Activated effector memory CD4-positive, alpha-beta T cell treated with Interleukin-2 at 50 U/mL for 16 hours (primary cell): Measurements from ENCODE around the gene ITGB2.

ENCODE experiments used
- DNase-seq: peaks from one replicate; pipeline ENCODE4 v3.0.0-alpha.2; 2020

ITGB2 gene

GRCh38 chr21:44862869-44863685 lies 57.6 kb downstream of the ITGB2 start:
- no peak for DNase-seq

DNA sequence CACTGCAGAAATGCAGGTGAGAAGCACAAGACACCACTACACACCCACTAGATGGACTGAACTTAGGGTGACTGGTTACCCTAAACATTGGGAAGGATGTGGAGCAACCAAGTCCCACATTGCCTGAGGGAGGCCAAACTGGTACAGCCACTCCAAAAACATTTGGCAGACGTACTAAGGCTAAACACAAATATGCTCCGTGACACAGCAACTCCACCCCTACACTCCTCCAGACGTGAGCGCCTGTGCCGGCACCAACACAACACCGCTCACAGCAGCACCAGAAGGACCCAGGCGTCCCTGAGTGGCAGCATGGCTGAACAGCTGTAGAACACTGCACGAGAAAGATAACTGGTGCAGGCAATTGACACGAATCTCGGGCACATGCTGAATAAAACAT lies 61.9 kb downstream of the ITGB2 start:
- no peak for DNase-seq

DNA sequence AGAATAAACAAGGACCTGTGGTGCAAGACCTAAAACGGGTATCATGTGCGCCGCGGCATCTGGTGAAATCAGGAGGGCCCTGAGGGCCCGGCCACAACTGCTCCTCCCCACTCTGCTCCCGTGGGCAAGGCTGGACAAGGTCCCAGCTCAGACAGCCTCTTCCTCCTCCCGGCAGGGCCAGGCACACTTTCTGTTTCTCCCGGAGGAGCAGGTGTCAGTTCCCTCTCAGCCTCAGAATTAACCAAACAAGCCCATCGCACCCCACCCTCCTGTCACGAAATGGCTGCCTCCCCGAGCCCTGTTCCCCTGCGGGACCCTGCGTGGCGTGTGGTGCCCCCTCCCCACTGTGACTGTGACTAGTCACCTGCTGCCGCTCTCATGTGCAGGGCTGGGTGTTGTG lies 62.4 kb downstream of the ITGB2 start:
- no peak for DNase-seq

GRCh38 chr21:44857127-44857892 lies 63.4 kb downstream of the ITGB2 start:
- DNase-seq: no peak

DNA sequence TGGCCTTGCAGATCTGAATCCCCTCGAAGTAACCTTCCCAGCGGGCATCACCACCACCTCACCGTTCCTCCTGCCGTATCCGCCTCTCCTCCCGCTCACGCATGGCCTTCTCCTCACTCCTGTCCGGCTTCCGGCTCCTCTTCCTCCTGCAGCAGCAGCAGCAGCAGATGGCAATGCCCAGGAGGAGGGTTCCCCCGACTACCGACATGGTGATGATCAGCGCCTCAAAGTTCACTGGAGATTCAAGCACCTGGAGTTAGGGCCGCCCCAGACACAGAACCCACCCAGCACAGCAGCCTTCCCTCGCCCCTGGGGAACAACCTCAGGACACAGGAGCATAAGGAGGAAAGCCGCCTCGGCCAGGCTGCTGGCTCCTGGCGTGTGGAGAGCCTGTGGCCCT lies 64.6 kb downstream of the ITGB2 start:
- DNase-seq: no peak

DNA sequence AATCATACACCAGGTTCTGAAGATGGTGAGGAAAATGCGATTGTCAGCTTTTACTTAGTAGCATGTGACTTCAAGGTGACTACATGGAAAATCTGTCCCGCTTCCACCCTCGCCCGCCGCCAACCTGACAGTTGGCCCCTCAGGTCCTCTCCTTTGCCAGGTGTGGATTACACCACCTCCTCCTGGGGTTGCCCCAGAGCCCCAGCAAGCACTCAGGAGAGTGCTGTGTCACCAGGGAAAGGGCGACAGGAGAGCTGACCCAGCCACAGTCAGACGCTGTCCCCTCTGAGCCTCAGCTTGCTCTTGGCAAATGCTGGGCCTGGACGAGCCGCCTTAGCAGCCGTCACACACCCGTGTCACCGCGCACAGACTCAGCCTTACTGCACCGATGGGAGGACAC lies 65.1 kb downstream of the ITGB2 start:
- DNase-seq: no peak

- no peak for DNase-seq
Observed at GRCh38 chr21:44854664-44855446, 65.8 kb downstream of the ITGB2 start.

DNA sequence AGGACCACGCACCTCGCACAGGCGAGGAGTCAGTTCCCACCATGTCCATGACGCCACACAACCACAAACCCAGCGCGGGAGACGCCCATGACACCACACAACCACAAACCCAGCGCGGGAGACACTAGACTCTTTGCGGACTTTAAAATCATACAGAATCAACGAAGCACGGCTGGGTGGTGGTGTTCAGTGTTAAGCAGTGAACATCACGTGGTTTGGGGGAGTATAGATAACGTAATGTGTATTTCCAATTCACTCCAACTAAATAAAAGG lies 66.4 kb downstream of the ITGB2 start:
- no peak for DNase-seq

- DNase-seq: no peak
Observed at GRCh38 chr21:44853601-44854390, 66.9 kb downstream of the ITGB2 start.

- no peak for DNase-seq
Observed at GRCh38 chr21:44850905-44851657, 69.6 kb downstream of the ITGB2 start.

DNA sequence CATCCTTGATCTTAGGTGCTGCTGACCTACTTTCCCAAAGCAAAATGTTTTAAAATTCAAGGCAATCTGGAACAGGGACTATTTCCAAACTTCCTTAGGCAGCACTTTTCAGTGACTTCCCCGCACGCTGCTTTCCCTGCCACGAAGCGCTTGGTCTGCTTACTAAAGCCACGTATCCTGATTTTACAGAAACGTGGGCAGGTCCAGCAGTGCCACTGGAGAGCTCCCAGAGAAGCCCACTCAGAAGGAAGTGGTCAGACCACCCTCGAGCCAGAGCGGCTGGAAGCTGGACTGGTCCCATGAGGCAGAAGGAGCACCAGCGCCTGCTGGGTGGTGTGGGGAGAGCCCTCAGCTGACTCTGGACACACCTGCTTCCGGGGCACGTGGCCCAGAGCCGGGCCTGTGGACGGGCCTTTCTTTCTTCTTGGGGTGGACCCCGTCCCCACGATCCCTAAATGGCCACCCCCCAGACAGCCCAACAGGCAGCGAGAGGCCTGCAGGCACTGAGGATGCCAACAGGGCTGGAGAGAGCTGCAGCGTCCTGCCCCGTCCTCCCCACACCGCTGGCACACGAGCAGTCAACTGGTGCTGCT lies 70.4 kb downstream of the ITGB2 start:
- no peak for DNase-seq

- DNase-seq: no peak
Observed at GRCh38 chr21:44849616-44850130, 71.0 kb downstream of the ITGB2 start.

DNA sequence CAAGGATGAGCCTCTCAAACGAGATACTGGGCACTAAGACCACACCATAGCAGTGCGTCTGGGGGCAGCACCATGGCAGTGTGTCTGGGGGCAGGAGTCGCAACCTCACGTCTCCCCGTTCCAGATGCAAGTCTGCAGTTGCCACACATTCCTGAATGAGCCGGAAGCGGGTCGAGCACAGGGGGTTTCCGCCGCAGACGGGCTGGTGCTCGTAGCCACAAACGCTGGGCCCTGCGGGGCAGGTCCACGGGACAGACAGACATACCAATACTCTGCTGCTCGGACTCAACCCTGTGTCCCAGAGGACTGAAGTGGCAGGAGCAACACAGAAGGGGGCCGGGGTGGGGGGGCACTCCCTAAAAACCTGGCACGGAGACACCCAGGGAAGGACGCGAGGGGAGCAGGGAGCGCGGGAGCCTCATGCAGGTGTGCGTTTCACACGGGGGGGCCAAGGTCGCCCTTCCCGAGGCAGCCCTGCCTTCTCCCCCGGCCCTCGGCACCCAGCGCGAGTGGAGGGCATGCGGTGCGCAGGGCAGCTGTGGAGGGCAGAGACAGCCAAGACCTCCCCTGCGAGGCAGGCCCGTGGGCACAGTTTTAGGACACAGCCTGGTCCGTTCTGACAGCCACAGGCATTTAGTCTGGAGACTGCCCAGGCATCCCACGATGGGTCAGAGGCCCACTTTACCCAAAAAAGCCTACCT lies 71.7 kb downstream of the ITGB2 start:
- no peak for DNase-seq

DNA sequence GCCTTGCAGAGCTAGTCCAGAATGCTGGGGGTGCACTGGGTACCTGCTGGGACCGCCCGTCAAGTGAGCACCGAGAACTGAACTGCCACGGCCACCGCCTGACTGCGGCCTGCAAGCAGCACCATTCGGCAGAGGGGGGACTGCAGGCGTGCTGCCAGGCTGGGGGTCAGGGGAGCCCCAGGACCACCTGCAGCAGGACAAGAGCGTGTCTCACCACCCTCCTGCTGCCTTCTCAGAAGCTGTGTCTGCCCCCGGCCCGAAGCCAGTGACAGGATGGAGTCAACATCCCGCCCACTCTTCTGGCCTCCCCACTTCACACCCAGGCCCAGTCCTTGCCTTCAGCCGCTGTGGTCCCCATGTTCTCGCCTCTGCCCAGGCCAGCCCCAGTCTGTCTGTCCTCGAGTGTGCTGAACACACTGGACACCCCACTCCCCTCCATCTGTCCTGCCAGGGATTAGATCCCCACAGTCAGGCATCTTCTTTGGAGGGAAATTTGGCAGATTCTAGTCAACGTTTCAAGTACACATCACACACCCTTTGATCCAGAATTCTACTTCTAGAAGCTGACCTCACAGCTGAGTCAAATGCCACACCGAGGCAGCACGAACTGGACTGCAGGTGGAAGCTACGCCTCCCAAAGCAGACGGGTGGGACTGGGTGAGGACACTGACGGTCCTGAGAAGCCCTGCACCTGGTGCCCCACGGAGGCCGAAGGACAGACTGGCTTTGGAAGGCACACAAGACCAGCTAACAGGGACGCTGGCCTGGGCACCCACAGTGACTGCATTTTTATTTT lies 73.2 kb downstream of the ITGB2 start:
- no peak for DNase-seq

- no peak for DNase-seq
Observed at GRCh38 chr21:44846485-44847260, 74.0 kb downstream of the ITGB2 start.

DNA sequence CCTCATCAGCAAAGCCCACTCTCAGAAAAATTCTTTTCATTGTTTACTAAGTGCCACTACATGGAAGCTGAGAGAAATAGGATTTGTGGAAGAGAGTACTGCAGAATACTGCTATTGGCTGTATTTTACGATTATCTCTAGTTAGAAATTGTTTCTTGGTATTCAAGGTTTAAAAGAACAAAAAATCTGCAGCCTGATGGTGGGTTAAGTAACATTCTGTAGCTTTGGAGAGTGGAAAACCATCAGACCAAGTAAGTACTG lies 74.5 kb downstream of the ITGB2 start:
- DNase-seq: no peak

- peak; percentile 26 for DNase-seq
Observed at GRCh38 chr21:44845418-44846223, 75.1 kb downstream of the ITGB2 start.

- DNase-seq: no peak
Observed at GRCh38 chr21:44844256-44844655, 76.4 kb downstream of the ITGB2 start.
